ENCODE data around the gene SLC9A6. TPM values are rescaled to one million over a fixed set of nuclear protein-coding genes. Genes with fewer than 3 reads are reported as not detected.
A peak's percentile ranks its signal among the peaks of the same experiment; 100 is the strongest.

Gene SLC9A6
- total and polyA plus RNA-seq, 2 experiments from 2014 or later = 11.8 to 13.2 TPM

- DNase-seq (ENCODE audit: low read depth in 1 of 2, low spot score in 1 of 2) = no peak
- Histone ChIP-seq H3K27me3 (no peaks in the 10 kb centered on the region), H3K4me1 (ENCODE audit: low read depth) (no peaks in the 10 kb centered on the region), H3K4me3 (no peak overlapping the region), H3K36me3 (no peaks in the 10 kb centered on the region), H3K9me3 (ENCODE audit: low read depth) (no peaks in the 10 kb centered on the region), H3K27ac (no peak overlapping the region)
- no peak for TF ChIP-seq CTCF (IDR thresholded peaks at IDR 0.05; ENCODE audit: low read depth, low read length)
These were observed 2.4 kb upstream of the SLC9A6 start for GRCh38 chrX:135982860-135983259.

GRCh38 chrX:135984256-135984655 lies 979 bp upstream of the SLC9A6 start:
- no peak overlapping the region for H3K4me3 ChIP-seq
- no peaks in the 10 kb centered on the region for H3K36me3 ChIP-seq
- TF ChIP-seq CTCF (IDR thresholded peaks at IDR 0.05; ENCODE audit: low read depth, low read length) = no peak
- H3K27ac ChIP-seq = no peak overlapping the region
- no peak for DNase-seq (ENCODE audit: low read depth in 1 of 2, low spot score in 1 of 2)
- no peaks in the 10 kb centered on the region for H3K9me3 ChIP-seq (ENCODE audit: low read depth)
- H3K27me3 ChIP-seq = no peaks in the 10 kb centered on the region
- no peaks in the 10 kb centered on the region for H3K4me1 ChIP-seq (ENCODE audit: low read depth)

GRCh38 chrX:135984791-135985156 lies 461 bp upstream of the SLC9A6 start:
- no peak for TF ChIP-seq CTCF (IDR thresholded peaks at IDR 0.05; ENCODE audit: low read depth, low read length)
- no peaks in the 10 kb centered on the region for H3K9me3 ChIP-seq (ENCODE audit: low read depth)
- H3K27me3 ChIP-seq = no peaks in the 10 kb centered on the region
- no peaks in the 10 kb centered on the region for H3K4me1 ChIP-seq (ENCODE audit: low read depth)
- DNase-seq (ENCODE audit: low read depth in 1 of 2, low spot score in 1 of 2) = no peak
- peak overlapping the region; percentile 60 for H3K27ac ChIP-seq
- no peaks in the 10 kb centered on the region for H3K36me3 ChIP-seq
- H3K4me3 ChIP-seq = peak overlapping the region; percentile 59

- Histone ChIP-seq H3K27me3 (no peaks in the 10 kb centered on the region), H3K9me3 (ENCODE audit: low read depth) (no peaks in the 10 kb centered on the region), H3K27ac (no peak overlapping the region), H3K4me3 (peak overlapping the region; percentile 59), H3K36me3 (no peaks in the 10 kb centered on the region), H3K4me1 (ENCODE audit: low read depth) (no peaks in the 10 kb centered on the region)
- no peak for DNase-seq (ENCODE audit: low read depth in 1 of 2, low spot score in 1 of 2)
- no peak for TF ChIP-seq CTCF (IDR thresholded peaks at IDR 0.05; ENCODE audit: low read depth, low read length)
These were observed 707 bp downstream of the SLC9A6 start for GRCh38 chrX:135985973-135986310.

GRCh38 chrX:135988245-135988644 lies 3.0 kb downstream of the SLC9A6 start:
- TF ChIP-seq CTCF (IDR thresholded peaks at IDR 0.05; ENCODE audit: low read depth, low read length) = no peak
- Histone ChIP-seq H3K4me1 (ENCODE audit: low read depth) (no peaks in the 10 kb centered on the region), H3K9me3 (ENCODE audit: low read depth) (no peaks in the 10 kb centered on the region), H3K27me3 (no peaks in the 10 kb centered on the region), H3K36me3 (no peaks in the 10 kb centered on the region), H3K4me3 (no peak overlapping the region), H3K27ac (no peak overlapping the region)
- no peak for DNase-seq (ENCODE audit: low read depth in 1 of 2, low spot score in 1 of 2)

GRCh38 chrX:136015016-136015415 lies 29.8 kb downstream of the SLC9A6 start:
- Histone ChIP-seq H3K4me3 (no peak overlapping the region), H3K9me3 (ENCODE audit: low read depth) (no peaks in the 10 kb centered on the region), H3K27ac (no peak overlapping the region), H3K27me3 (no peaks in the 10 kb centered on the region), H3K36me3 (no peaks in the 10 kb centered on the region), H3K4me1 (ENCODE audit: low read depth) (no peaks in the 10 kb centered on the region)
- TF ChIP-seq CTCF (IDR thresholded peaks at IDR 0.05; ENCODE audit: low read depth, low read length) = no peak
- DNase-seq (ENCODE audit: low read depth in 1 of 2, low spot score in 1 of 2) = no peak

All from cardiac muscle cell (in vitro differentiated cells and primary cell).